ENCODE results near the gene ABI3BP. TPM values are rescaled to one million over a fixed set of nuclear protein-coding genes. Genes with fewer than 3 reads are reported as not detected.

The ABI3BP gene
- total RNA-seq, 1 donor from 2014 or later = 1.1 TPM

DNA sequence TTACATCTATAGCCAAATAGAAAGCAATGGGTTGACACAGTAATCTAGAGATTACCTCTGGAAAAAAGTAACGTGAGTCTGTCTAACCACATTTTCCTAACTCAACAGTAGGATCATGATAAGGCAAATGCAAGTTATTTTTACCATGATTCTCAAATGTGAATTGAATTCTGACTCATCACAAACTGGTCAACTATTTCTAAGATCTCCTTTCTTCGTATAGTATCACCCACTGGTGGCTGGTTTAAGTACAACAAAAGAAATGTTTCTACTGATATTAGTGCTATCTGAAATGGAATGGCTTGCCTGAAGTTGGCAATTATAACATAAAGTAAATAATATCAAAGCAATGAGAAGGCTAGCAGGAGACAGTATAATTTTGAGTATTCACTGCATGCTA is 102.2 kb downstream of the ABI3BP start:
- Histone ChIP-seq H3K4me1 (ENCODE audit: insufficient read depth, low read length) (no peaks in the 10 kb centered on the region), H3K9ac (ENCODE audit: low read length) (no peak overlapping the region), H3K9me3 (ENCODE audit: insufficient read depth, low read depth, low read length) (no peaks in the 10 kb centered on the region), H3K36me3 (ENCODE audit: insufficient read depth, low read length) (no peaks in the 10 kb centered on the region), H3K4me2 (ENCODE audit: low read length) (no peak overlapping the region), H4K20me1 (ENCODE audit: insufficient read depth, low read length) (no peaks in the 10 kb centered on the region), H2AFZ (ENCODE audit: low read depth, low read length) (no peak overlapping the region), H3K4me3 (ENCODE audit: insufficient read depth, low read depth, low read length) (no peak overlapping the region), H3K79me2 (ENCODE audit: insufficient read depth, low read length) (no peaks in the 10 kb centered on the region), H3K27ac (ENCODE audit: low read depth, low read length) (no peak overlapping the region), H3K27me3 (ENCODE audit: insufficient read depth, low read length) (no peaks in the 10 kb centered on the region)
- peak; percentile 75 for DNase-seq (ENCODE audit: low read depth)
- Mint-ChIP-seq H3K4me1 (ENCODE audit: low read depth, unreplicated experiment) (no peaks in the 10 kb centered on the region), H3K27me3 (ENCODE audit: low read depth, unreplicated experiment) (no peaks in the 10 kb centered on the region), H3K27ac (ENCODE audit: unreplicated experiment) (no peak overlapping the region), H3K4me3 (ENCODE audit: unreplicated experiment) (no peak overlapping the region), H3K9me3 (ENCODE audit: unreplicated experiment) (no peaks in the 10 kb centered on the region), H3K36me3 (ENCODE audit: low read depth, unreplicated experiment) (no peaks in the 10 kb centered on the region)
- TF ChIP-seq, protein P1, sequence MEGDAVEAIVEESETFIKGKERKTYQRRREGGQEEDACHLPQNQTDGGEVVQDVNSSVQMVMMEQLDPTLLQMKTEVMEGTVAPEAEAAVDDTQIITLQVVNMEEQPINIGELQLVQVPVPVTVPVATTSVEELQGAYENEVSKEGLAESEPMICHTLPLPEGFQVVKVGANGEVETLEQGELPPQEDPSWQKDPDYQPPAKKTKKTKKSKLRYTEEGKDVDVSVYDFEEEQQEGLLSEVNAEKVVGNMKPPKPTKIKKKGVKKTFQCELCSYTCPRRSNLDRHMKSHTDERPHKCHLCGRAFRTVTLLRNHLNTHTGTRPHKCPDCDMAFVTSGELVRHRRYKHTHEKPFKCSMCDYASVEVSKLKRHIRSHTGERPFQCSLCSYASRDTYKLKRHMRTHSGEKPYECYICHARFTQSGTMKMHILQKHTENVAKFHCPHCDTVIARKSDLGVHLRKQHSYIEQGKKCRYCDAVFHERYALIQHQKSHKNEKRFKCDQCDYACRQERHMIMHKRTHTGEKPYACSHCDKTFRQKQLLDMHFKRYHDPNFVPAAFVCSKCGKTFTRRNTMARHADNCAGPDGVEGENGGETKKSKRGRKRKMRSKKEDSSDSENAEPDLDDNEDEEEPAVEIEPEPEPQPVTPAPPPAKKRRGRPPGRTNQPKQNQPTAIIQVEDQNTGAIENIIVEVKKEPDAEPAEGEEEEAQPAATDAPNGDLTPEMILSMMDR (IDR thresholded peaks at IDR 0.05; ENCODE audit: insufficient read depth, low read depth, low read length) = peak; percentile 48
- no peak for TF ChIP-seq EZH2 (IDR thresholded peaks at IDR 0.05; ENCODE audit: insufficient read depth, low read length)
- FAIRE-seq = peak; percentile 93

DNA sequence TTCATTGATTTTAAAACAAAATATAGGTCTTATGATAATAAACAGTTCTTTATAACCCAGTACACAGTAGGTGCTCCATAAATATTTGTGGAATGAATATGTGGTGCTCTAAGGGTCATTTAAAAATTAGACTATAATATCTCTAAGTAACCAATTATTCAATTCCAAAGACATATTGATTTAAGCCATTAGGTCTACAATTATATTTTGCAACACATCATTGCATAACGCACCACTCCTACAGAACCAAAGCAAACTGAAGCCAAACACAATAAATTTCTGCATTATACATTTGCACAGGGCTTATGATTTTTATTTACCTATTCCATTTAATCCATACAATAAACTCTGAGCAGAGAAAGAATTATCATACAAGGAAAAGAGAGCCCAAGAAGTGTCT is 104.3 kb downstream of the ABI3BP start:
- H4K20me1 ChIP-seq (ENCODE audit: insufficient read depth, low read length) = no peaks in the 10 kb centered on the region
- H3K9me3 ChIP-seq (ENCODE audit: insufficient read depth, low read depth, low read length) = no peaks in the 10 kb centered on the region
- no peaks in the 10 kb centered on the region for H3K4me1 ChIP-seq (ENCODE audit: insufficient read depth, low read length)
- H3K27ac ChIP-seq (ENCODE audit: low read depth, low read length) = no peak overlapping the region
- H3K27me3 ChIP-seq (ENCODE audit: insufficient read depth, low read length) = no peaks in the 10 kb centered on the region
- no peak overlapping the region for H2AFZ ChIP-seq (ENCODE audit: low read depth, low read length)
- no peaks in the 10 kb centered on the region for H3K4me1 Mint-ChIP-seq (ENCODE audit: low read depth, unreplicated experiment)
- no peak overlapping the region for H3K9ac ChIP-seq (ENCODE audit: low read length)
- H3K4me3 ChIP-seq (ENCODE audit: insufficient read depth, low read depth, low read length) = no peak overlapping the region
- no peak overlapping the region for H3K4me2 ChIP-seq (ENCODE audit: low read length)
- H3K9me3 Mint-ChIP-seq (ENCODE audit: unreplicated experiment) = no peaks in the 10 kb centered on the region
- H3K79me2 ChIP-seq (ENCODE audit: insufficient read depth, low read length) = no peaks in the 10 kb centered on the region
- no peak for DNase-seq (ENCODE audit: low read depth)
- H3K27me3 Mint-ChIP-seq (ENCODE audit: low read depth, unreplicated experiment) = no peaks in the 10 kb centered on the region
- no peak overlapping the region for H3K4me3 Mint-ChIP-seq (ENCODE audit: unreplicated experiment)
- H3K36me3 Mint-ChIP-seq (ENCODE audit: low read depth, unreplicated experiment) = no peaks in the 10 kb centered on the region
- FAIRE-seq = no peak
- H3K36me3 ChIP-seq (ENCODE audit: insufficient read depth, low read length) = no peaks in the 10 kb centered on the region
- no peak overlapping the region for H3K27ac Mint-ChIP-seq (ENCODE audit: unreplicated experiment)
- TF ChIP-seq EZH2 (IDR thresholded peaks at IDR 0.05; ENCODE audit: insufficient read depth, low read length) = no peak
- TF ChIP-seq, protein P1 (IDR thresholded peaks at IDR 0.05; ENCODE audit: insufficient read depth, low read depth, low read length) = no peak

DNA sequence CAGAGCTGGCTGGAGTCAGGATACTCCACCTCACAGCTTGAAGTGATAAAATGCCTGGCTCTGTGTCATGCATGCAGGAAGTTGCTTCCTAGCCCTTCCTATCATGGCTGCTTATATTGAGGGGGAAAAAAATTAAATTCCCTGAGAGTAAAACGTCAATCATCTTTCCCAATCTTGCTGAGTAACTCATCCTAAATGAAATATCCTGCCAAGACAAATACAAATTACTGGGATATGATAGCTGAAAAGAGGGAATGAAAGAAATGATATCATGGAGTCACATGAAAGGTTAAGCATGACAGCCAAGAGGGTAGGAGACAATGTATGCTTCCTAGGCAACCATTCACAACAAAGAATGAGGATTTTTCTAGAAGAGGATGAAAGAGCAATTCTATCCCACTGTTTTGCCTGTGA is 110.6 kb downstream of the ABI3BP start:
- Histone ChIP-seq H3K36me3 (ENCODE audit: insufficient read depth, low read length) (no peaks in the 10 kb centered on the region), H3K79me2 (ENCODE audit: insufficient read depth, low read length) (no peaks in the 10 kb centered on the region), H4K20me1 (ENCODE audit: insufficient read depth, low read length) (no peaks in the 10 kb centered on the region), H3K27me3 (ENCODE audit: insufficient read depth, low read length) (no peaks in the 10 kb centered on the region), H2AFZ (ENCODE audit: low read depth, low read length) (no peak overlapping the region), H3K27ac (ENCODE audit: low read depth, low read length) (peak overlapping the region; percentile 46), H3K4me1 (ENCODE audit: insufficient read depth, low read length) (no peaks in the 10 kb centered on the region), H3K9me3 (ENCODE audit: insufficient read depth, low read depth, low read length) (no peaks in the 10 kb centered on the region), H3K9ac (ENCODE audit: low read length) (no peak overlapping the region), H3K4me2 (ENCODE audit: low read length) (no peak overlapping the region), H3K4me3 (ENCODE audit: insufficient read depth, low read depth, low read length) (no peak overlapping the region)
- H3K4me3 Mint-ChIP-seq (ENCODE audit: unreplicated experiment) = no peak overlapping the region
- FAIRE-seq = no peak
- H3K36me3 Mint-ChIP-seq (ENCODE audit: low read depth, unreplicated experiment) = no peaks in the 10 kb centered on the region
- peak; percentile 25 for DNase-seq (ENCODE audit: low read depth)
- no peaks in the 10 kb centered on the region for H3K9me3 Mint-ChIP-seq (ENCODE audit: unreplicated experiment)
- no peak for TF ChIP-seq EZH2 (IDR thresholded peaks at IDR 0.05; ENCODE audit: insufficient read depth, low read length)
- TF ChIP-seq, protein P1 (IDR thresholded peaks at IDR 0.05; ENCODE audit: insufficient read depth, low read depth, low read length) = no peak
- peaks cover 4% of the 10 kb centered on the region for H3K4me1 Mint-ChIP-seq (ENCODE audit: low read depth, unreplicated experiment)
- no peaks in the 10 kb centered on the region for H3K27me3 Mint-ChIP-seq (ENCODE audit: low read depth, unreplicated experiment)
- H3K27ac Mint-ChIP-seq (ENCODE audit: unreplicated experiment) = no peak overlapping the region

Data from astrocyte (in vitro differentiated cells and primary cell).